NCI-H748 (cell line): ENCODE measurements around the gene KIF7.
"Not testable (repeated sequence)": the region's sequence is repeated elsewhere in the genome, so short reads cannot be mapped to it uniquely, and the experiment has no call there.

Experiments used
- DNase-seq: peaks from one replicate; lab custom pipeline; 2025; ENCODE audit not compliant: unreplicated experiment; lab: John Stamatoyannopoulos, UW

The KIF7 gene

GRCh38 chr15:89625716-89626115, 29.6 kb downstream of the KIF7 start:
- DNase-seq: no peak

GRCh38 chr15:89623165-89623564, 32.1 kb downstream of the KIF7 start:
- DNase-seq: no peak

DNA sequence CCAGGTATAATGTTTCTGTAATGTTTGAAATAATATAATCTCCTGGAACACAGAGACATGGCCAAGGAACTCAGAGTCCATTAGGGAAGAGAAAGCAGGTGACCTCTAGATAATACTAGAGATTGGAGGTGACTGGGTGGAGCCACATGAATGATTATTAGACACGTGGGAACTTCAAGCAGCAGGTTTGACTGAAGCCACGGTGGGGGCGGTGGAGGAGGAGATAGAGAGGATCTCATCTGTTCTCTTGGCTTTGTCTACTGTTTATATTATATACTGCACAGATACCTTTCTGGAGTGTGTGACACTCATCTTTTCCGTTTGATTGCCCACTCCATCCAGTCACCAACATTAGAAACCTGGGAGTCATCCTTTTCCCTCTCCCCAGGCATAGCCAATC, 33.7 kb downstream of the KIF7 start:
- DNase-seq: no peak

DNA sequence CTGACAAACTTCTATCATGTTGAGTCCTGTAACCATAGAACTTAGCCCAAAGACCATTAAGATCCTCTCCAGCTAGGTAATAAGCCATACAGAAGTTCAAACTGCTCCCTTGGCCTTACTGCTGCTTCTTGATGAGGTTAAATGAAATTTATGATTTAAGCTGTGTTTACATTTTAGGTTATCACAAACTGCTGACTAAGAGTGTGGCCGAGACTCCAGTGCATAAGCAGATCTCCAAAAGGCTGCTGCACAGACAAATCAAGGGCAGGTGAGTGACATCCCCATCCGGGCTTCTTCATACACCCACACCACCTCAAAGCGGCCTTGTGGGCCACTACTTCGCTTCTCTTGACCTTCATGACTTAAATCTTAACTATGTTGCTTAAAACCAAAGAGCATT, 39.0 kb downstream of the KIF7 start:
- DNase-seq: no peak

- DNase-seq: no peak
These were observed 40.1 kb downstream of the KIF7 start for GRCh38 chr15:89615135-89615534.

DNA sequence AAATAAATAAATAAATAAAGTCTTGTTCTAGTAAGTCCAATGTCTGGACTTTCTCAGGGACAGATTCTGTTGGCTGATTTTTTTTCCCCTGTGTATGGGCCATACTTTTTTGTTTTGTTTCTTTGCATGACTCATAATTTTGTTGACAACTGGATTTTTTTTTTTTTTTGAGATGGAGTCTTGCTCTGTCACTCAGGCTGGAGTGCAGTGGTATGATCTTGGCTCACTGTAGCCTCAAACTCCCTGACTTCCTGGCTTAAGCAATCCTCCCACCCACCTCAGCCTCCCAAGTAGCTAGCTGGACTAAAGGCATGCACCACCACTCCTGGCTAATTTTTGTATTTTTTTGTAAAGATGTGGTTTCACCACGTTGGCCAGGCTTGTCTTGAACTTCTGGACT, 41.1 kb downstream of the KIF7 start:
- DNase-seq: no peak

DNA sequence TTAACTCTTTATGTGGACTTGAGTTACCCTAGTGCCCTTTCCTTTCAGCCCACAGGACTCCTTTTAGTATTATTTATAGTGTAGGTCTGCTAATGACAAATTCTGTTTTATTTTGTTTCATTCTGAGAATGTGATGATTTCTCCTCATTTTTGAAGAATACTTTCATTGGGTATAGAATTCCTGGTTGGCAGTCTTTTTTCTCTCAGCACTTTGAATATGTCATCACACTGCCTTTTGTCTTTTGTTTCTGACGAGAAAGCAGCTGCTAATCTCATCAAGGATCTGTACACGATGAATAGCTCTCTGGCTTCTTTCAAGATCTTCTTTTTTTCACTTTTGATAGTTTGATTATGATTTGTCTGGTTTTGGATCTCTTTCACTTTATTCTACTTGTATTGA, 42.2 kb downstream of the KIF7 start:
- DNase-seq: no peak

GRCh38 chr15:89611317-89611716, 44.0 kb downstream of the KIF7 start:
- no peak for DNase-seq

GRCh38 chr15:89599021-89599420, 56.2 kb downstream of the KIF7 start:
- no peak for DNase-seq

DNA sequence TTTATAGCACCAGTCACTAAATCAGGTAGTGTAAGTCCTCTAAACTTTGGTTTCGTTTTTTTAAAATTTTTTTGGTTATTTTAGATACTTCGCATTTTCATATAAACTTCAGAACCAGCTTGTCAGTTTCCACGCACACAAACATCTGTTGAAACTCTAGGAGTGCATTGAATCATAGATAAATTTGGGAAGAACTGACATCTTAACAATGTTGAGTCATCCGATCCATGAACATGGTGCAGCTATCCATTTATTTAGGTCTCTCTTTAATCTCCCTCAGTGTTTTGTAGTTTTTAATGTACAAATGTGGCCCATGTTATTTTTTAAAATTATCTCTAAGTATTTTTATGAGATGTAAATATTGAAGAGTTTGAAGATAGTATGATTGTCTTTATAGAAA, 62.2 kb downstream of the KIF7 start:
- no peak for DNase-seq

GRCh38 chr15:89591834-89592233, 63.4 kb downstream of the KIF7 start:
- no peak for DNase-seq

DNA sequence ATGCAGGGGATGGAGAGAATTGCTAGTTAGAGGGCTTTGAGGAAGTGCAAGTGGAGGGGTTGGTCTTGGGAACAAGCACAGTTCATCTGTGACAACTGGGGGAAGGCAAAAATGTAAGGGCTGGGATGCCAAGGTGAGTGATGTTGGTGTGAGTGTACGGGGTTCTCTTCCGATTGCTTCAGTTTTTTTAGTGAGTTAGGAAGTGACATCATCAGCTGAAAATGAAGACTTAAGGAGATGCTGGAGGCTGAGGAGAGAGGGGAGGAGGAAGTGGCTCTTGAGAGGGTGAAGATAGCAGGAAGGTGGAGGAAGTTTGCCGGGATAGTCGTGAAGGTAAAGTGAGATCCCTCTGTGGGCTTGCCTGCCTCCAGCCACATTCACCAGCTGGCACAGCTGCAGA, 67.3 kb downstream of the KIF7 start:
- DNase-seq: no peak

GRCh38 chr15:89586651-89587050, 68.6 kb downstream of the KIF7 start:
- no peak for DNase-seq

DNA sequence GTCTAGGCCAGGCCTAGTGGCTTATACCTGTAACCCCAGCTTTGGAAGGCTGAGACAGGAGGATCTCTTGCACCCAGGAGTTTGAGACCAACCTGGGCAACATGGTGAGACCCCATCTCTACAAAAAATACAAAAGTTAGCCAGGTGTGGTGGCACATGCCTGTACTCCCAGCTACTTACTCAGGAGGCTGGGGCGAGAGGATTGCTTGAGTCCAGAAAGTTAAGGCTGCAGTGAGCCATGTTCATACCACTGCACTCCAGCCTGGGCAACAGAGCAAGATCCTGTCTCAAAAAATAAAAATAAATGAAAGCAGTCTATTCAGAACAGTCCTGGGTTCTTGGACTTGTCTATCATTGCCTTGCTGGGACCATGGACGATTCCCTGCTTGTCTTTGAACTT, 74.5 kb downstream of the KIF7 start:
- DNase-seq: not testable (repeated sequence)

GRCh38 chr15:89578146-89578545, 77.1 kb downstream of the KIF7 start:
- DNase-seq: no peak
